AG10803 (cell line): Measurements from ENCODE around the gene USP47.

Experiments used
- DNase-seq: peaks from one replicate; pipeline ENCODE4 v3.0.0; 2010; ENCODE audit warnings: low read depth
- H3K4me3 ChIP-seq: 2 replicates; pipeline ENCODE4 v1.5.1; 2011; ENCODE audit warnings: mild to moderate bottlenecking, low read length, control low read depth
- CTCF ChIP-seq: conservative IDR thresholded peaks from 2 replicates; pipeline ENCODE4 v1.5.1; 2011; ENCODE audit warnings: mild to moderate bottlenecking, low read length, control low read depth, inconsistent platforms

USP47 gene

GRCh38 chr11:11858676-11859075, 16.9 kb downstream of the USP47 start:
- TF ChIP-seq CTCF = no peak
- H3K4me3 ChIP-seq = no peak overlapping the region
- DNase-seq = no peak

- DNase-seq = peak; percentile 16
- no peak overlapping the region for H3K4me3 ChIP-seq
- no peak for TF ChIP-seq CTCF
Observed at GRCh38 chr11:11860103-11860979, 18.6 kb downstream of the USP47 start.

- no peak for TF ChIP-seq CTCF
- DNase-seq = no peak
- no peak overlapping the region for H3K4me3 ChIP-seq
Observed at GRCh38 chr11:11862999-11863398, 21.2 kb downstream of the USP47 start.

GRCh38 chr11:11864332-11864731, 22.6 kb downstream of the USP47 start:
- DNase-seq = no peak
- TF ChIP-seq CTCF = no peak
- H3K4me3 ChIP-seq = no peak overlapping the region

- no peak for TF ChIP-seq CTCF
- no peak for DNase-seq
- no peak overlapping the region for H3K4me3 ChIP-seq
Observed at GRCh38 chr11:11864803-11865202, 23.0 kb downstream of the USP47 start.

GRCh38 chr11:11865449-11865848, 23.7 kb downstream of the USP47 start:
- no peak overlapping the region for H3K4me3 ChIP-seq
- no peak for TF ChIP-seq CTCF
- no peak for DNase-seq

GRCh38 chr11:11866203-11866602, 24.4 kb downstream of the USP47 start:
- no peak overlapping the region for H3K4me3 ChIP-seq
- no peak for TF ChIP-seq CTCF
- DNase-seq = no peak
